ENCODE measurements around the gene GPR176. TPM values are rescaled to one million over a fixed set of nuclear protein-coding genes. Genes with fewer than 3 reads are reported as not detected.

Gene GPR176
- total RNA-seq, 1 donor from 2014 or later, result 4.2 TPM

- H3K4me1 Mint-ChIP-seq, result peaks cover 57% of the 10 kb centered on the region
- no peak overlapping the region for H3K27ac Mint-ChIP-seq (ENCODE audit: unreplicated experiment)
Observed at GRCh38 chr15:39784125-39784524, 135.9 kb downstream of the GPR176 start.

GRCh38 chr15:39783244-39783820 is 136.7 kb downstream of the GPR176 start:
- Mint-ChIP-seq H3K36me3 (ENCODE audit: low read depth) (peaks cover 4% of the 10 kb centered on the region), H3K9me3 (peaks cover 8% of the 10 kb centered on the region), H3K4me1 (peaks cover 61% of the 10 kb centered on the region), H3K27ac (ENCODE audit: unreplicated experiment) (peak overlapping the region; percentile 98), H3K4me3 (peak overlapping the region; percentile 89), H3K27me3 (ENCODE audit: low read depth) (no peaks in the 10 kb centered on the region)
- TF ChIP-seq CTCF (conservative IDR thresholded peaks at IDR 0.05), result no peak
- DNase-seq (ENCODE audit: low read depth, low spot score), result no peak

More at GRCh38 chr15:39784125-39784524, 135.9 kb downstream of the GPR176 start:
- TF ChIP-seq CTCF (conservative IDR thresholded peaks at IDR 0.05), result no peak
- H3K4me3 Mint-ChIP-seq, result peak overlapping the region; percentile 89
- H3K9me3 Mint-ChIP-seq, result peaks cover 8% of the 10 kb centered on the region
- H3K27me3 Mint-ChIP-seq (ENCODE audit: low read depth), result no peaks in the 10 kb centered on the region
- peaks cover 4% of the 10 kb centered on the region for H3K36me3 Mint-ChIP-seq (ENCODE audit: low read depth)
- no peak for DNase-seq (ENCODE audit: low read depth, low spot score)

GRCh38 chr15:39782441-39783138 is 137.5 kb downstream of the GPR176 start, which contains the start of gene FSIP1:
TSS of gene FSIP1 (minus strand) at chr15:39782841. CDS start at chr15:39776524, 6,317 bp downstream.
- Mint-ChIP-seq H3K27me3 (ENCODE audit: low read depth) (no peaks in the 10 kb centered on the region), H3K9me3 (peaks cover 8% of the 10 kb centered on the region), H3K4me1 (peaks cover 65% of the 10 kb centered on the region), H3K4me3 (peak within 1 kb of the TSS; percentile 89), H3K36me3 (ENCODE audit: low read depth) (peaks cover 4% of the 10 kb centered on the region), H3K27ac (ENCODE audit: unreplicated experiment) (peak within 1 kb of the TSS; percentile 98)
- TF ChIP-seq CTCF (conservative IDR thresholded peaks at IDR 0.05), result no peak
- peak; percentile 94 for DNase-seq (ENCODE audit: low read depth, low spot score)

- Mint-ChIP-seq H3K27ac (ENCODE audit: unreplicated experiment) (peak overlapping the region; percentile 45), H3K9me3 (peaks cover 11% of the 10 kb centered on the region), H3K36me3 (ENCODE audit: low read depth) (peaks cover 4% of the 10 kb centered on the region), H3K4me3 (peak overlapping the region; percentile 89), H3K27me3 (ENCODE audit: low read depth) (no peaks in the 10 kb centered on the region), H3K4me1 (peaks cover 68% of the 10 kb centered on the region)
- DNase-seq (ENCODE audit: low read depth, low spot score), result no peak
- TF ChIP-seq CTCF (conservative IDR thresholded peaks at IDR 0.05), result no peak
Observed at GRCh38 chr15:39781967-39782302, 138.1 kb downstream of the GPR176 start.

- peak overlapping the region; percentile 89 for H3K4me3 Mint-ChIP-seq
- no peak overlapping the region for H3K27ac Mint-ChIP-seq (ENCODE audit: unreplicated experiment)
- H3K36me3 Mint-ChIP-seq (ENCODE audit: low read depth), result peaks cover 4% of the 10 kb centered on the region
- no peak for DNase-seq (ENCODE audit: low read depth, low spot score)
- H3K9me3 Mint-ChIP-seq, result peaks cover 11% of the 10 kb centered on the region
- H3K4me1 Mint-ChIP-seq, result peaks cover 68% of the 10 kb centered on the region
- no peak for TF ChIP-seq CTCF (conservative IDR thresholded peaks at IDR 0.05)
- no peaks in the 10 kb centered on the region for H3K27me3 Mint-ChIP-seq (ENCODE audit: low read depth)
Observed at GRCh38 chr15:39781147-39781966, 138.7 kb downstream of the GPR176 start.

All from neural crest cell (in vitro differentiated cells).